ENCODE results near the gene MCIDAS. TPM values are rescaled to one million over a fixed set of nuclear protein-coding genes. Genes with fewer than 3 reads are reported as not detected.

The MCIDAS gene
- polyA plus RNA-seq, 3 donors = 0.06 to 0.21 (median 0.11) TPM

GRCh38 chr5:55172937-55173686 lies 54.0 kb downstream of the MCIDAS start, which contains the start of gene CDC20B:
Gene CDC20B, minus strand, starts transcription at chr5:55173177. Its CDS starts 177 bp downstream, at chr5:55173000.
- H3K27ac ChIP-seq (ENCODE audit: low read depth, low read length) = no peak within 1 kb of the TSS
- 1% methylated on average over 47 to 69 of the region's 69 CpGs for WGBS, 3 donors

GRCh38 chr5:55172051-55172899 lies 54.8 kb downstream of the MCIDAS start:
- H3K27ac ChIP-seq (ENCODE audit: low read depth, low read length) = no peak overlapping the region
- WGBS, 3 donors = 5 to 8% (median 6%) methylated on average over 15 of the region's 15 CpGs

GRCh38 chr5:55171471-55171870 lies 55.6 kb downstream of the MCIDAS start:
- H3K27ac ChIP-seq (ENCODE audit: low read depth, low read length) = no peak overlapping the region
- WGBS, 3 donors = 17 to 25% (median 19%) methylated on average over 2 of the region's 2 CpGs

Other genes starting within 250 kb of the MCIDAS start
- under 1 TPM in 2 of 3 donors, not detected in 1; 0.09 to 0.82 TPM for gene ESM1, start 241.7 kb downstream of the MCIDAS start, polyA plus RNA-seq
- gene GZMK, start 203.1 kb downstream of the MCIDAS start, polyA plus RNA-seq = 1 to 10 TPM in 1 of 3 donors, under 1 TPM in 2; 0.17 to 2.4 (median 0.55) TPM
- 1 to 10 TPM in 2 of 3 donors, under 1 TPM in 1; 0.49 to 2.7 (median 2.0) TPM for gene GZMA, start 124.7 kb downstream of the MCIDAS start, polyA plus RNA-seq
- gene GPX8, start 67.1 kb downstream of the MCIDAS start, polyA plus RNA-seq = 10 to 100 TPM in 1 of 3 donors, 1 to 10 TPM in 2; 4.2 to 20.7 (median 8.9) TPM
- not detected for gene CDC20B, start 54.1 kb downstream of the MCIDAS start, polyA plus RNA-seq
- gene CCNO, start 6.3 kb upstream of the MCIDAS start, polyA plus RNA-seq = 1 to 10 TPM in 1 of 3 donors, under 1 TPM in 1, not detected in 1; 0.70 to 8.2 TPM
- 10 to 100 TPM in 1 of 3 donors, 1 to 10 TPM in 2; 6.8 to 12.0 (median 9.2) TPM for gene DHX29, start 80.4 kb upstream of the MCIDAS start, polyA plus RNA-seq
- 10 to 100 TPM; 15.4 to 20.7 (median 18.0) TPM for gene MTREX, start 80.7 kb upstream of the MCIDAS start, polyA plus RNA-seq